SK-N-MC (cell line): ENCODE measurements around the gene TAAR1.
A peak's percentile ranks its signal among the peaks of the same experiment; 100 is the strongest.
"Not testable (repeated sequence)": the region's sequence is repeated elsewhere in the genome, so short reads cannot be mapped to it uniquely, and the experiment has no call there.

Experiments used
- DNase-seq: peaks from one replicate; pipeline ENCODE4 v3.0.0-alpha.2; 2011; ENCODE audit warnings: low read depth, low spot score
- H3K27ac ChIP-seq: fragments of 200-600 bp; sonication (generic); 2 replicates; pipeline ENCODE4 v1.5.1; 2016; ENCODE audit warnings: mixed run types
- H3K36me3 ChIP-seq: fragments of 200-600 bp; sonication (generic); 2 replicates; pipeline ENCODE4 v1.6.1; 2017; ENCODE audit warnings: antibody characterized with exemption, low read length, mixed read lengths; ENCODE audit not compliant: insufficient read depth
- H3K4me3 ChIP-seq: fragments of 200-600 bp; sonication (generic); 2 replicates; pipeline ENCODE4 v1.5.1; 2016
- H3K9ac ChIP-seq: fragments of 200-600 bp; sonication (generic); 2 replicates; pipeline ENCODE4 v1.8.0; 2017; ENCODE audit warnings: mixed run types, mixed read lengths; ENCODE audit not compliant: insufficient read length
- H3K9me3 ChIP-seq: fragments of 200-600 bp; sonication (generic); 2 replicates; pipeline ENCODE4 v1.6.1; 2017; ENCODE audit warnings: low read depth, mild to moderate bottlenecking, antibody characterized with exemption, low read length, moderate library complexity, mixed read lengths
- EZH2 ChIP-seq: fragments of 200-600 bp; sonication (generic); IDR thresholded peaks from one replicate; pipeline ENCODE4 v1.6.1; 2017; ENCODE audit warnings: antibody characterized with exemption
- FOXP2 ChIP-seq: optimal IDR thresholded peaks from 2 replicates; pipeline ENCODE3; 2011; ENCODE audit warnings: mild to moderate bottlenecking, moderate library complexity; ENCODE audit not compliant: insufficient read depth; ENCODE audit errors: extremely low read length, control extremely low read depth
- POLR2AphosphoS5 ChIP-seq: IDR thresholded peaks from 2 replicates; pipeline ENCODE4 v1.6.1; 2012; ENCODE audit warnings: mild to moderate bottlenecking, low read depth, low read length, borderline replicate concordance

The TAAR1 gene, protein sequence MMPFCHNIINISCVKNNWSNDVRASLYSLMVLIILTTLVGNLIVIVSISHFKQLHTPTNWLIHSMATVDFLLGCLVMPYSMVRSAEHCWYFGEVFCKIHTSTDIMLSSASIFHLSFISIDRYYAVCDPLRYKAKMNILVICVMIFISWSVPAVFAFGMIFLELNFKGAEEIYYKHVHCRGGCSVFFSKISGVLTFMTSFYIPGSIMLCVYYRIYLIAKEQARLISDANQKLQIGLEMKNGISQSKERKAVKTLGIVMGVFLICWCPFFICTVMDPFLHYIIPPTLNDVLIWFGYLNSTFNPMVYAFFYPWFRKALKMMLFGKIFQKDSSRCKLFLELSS

DNA sequence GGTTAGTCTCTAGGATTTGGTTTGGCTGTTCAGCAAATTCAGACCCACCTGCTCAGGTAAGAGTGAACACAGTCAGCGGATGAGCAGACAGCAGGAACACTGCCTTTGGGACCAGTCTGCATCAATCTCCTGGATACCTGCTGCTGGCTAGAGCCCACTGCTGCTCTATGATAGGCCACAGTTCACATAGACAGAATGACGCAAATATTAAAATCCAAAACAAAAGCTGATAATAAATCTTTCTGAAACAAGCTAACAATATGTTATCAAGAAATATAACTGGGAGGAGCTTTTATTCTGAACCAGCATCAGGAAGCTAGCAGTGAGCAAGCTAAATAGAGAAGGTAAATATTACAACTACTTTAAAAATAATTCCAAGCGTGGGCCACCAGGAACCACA, at the start of gene TAAR1:
TAAR1 (minus strand) TSS at position 101 of the 400 bp plus-strand sequence. CDS start 13,179 bp downstream, outside the sequence.
- no peak within 1 kb of the TSS for H3K4me3 ChIP-seq
- no peaks in the 10 kb centered on the region for H3K9me3 ChIP-seq
- peak within 1 kb of the TSS; percentile 12 for H3K9ac ChIP-seq
- TF ChIP-seq FOXP2 (no peak), EZH2 (no peak), POLR2AphosphoS5 (no peak)
- DNase-seq = no peak
- no peak within 1 kb of the TSS for H3K27ac ChIP-seq
- H3K36me3 ChIP-seq = no peaks in the 10 kb centered on the region

- DNase-seq = no peak
- Histone ChIP-seq H3K9ac (no peak overlapping the region), H3K36me3 (no peaks in the 10 kb centered on the region), H3K4me3 (no peak overlapping the region), H3K9me3 (peaks cover 4% of the 10 kb centered on the region; the same call in 1 of the 2 replicates), H3K27ac (no peak overlapping the region)
- no peak for TF ChIP-seq EZH2
- no peak for TF ChIP-seq POLR2AphosphoS5
These were observed 49.8 kb upstream of the TAAR1 start for GRCh38 chr6:132708771-132709170.

DNA sequence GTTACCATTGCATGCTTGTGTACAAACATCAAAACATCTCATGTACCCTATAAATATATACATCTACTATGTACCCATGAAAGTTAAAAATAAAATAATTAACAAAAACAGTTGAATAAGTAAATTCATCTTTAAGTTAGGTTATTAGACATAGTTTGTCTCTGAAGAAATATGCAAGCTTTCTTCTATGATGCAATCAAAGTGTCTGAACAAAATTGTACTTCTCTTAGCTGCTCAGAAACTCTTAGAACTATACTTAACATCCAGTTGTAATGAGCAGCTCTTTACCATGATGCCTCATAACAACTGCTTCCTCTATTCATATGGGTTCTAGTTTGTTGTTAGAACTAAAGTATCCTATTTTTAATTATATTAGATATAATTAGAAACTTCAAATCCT, 49.0 kb upstream of the TAAR1 start:
- no peak for DNase-seq

GRCh38 chr6:132706756-132707155, 47.8 kb upstream of the TAAR1 start:
- H3K4me3 ChIP-seq, H3K36me3 ChIP-seq, DNase-seq, H3K9me3 ChIP-seq, H3K9ac ChIP-seq, H3K27ac ChIP-seq: not testable (repeated sequence)

More for the DNA sequence above, 49.0 kb upstream of the TAAR1 start:
- H3K9ac ChIP-seq = no peak overlapping the region
- H3K9me3 ChIP-seq = peaks cover 4% of the 10 kb centered on the region; the same call in 1 of the 2 replicates
- no peak overlapping the region for H3K4me3 ChIP-seq
- TF ChIP-seq POLR2AphosphoS5 (no peak), FOXP2 (no peak), EZH2 (no peak)
- no peaks in the 10 kb centered on the region for H3K36me3 ChIP-seq
- H3K27ac ChIP-seq = no peak overlapping the region

GRCh38 chr6:132703936-132704335, 45.0 kb upstream of the TAAR1 start:
- Histone ChIP-seq H3K9me3 (peaks cover 4% of the 10 kb centered on the region; the same call in 1 of the 2 replicates), H3K27ac (no peak overlapping the region), H3K36me3 (no peaks in the 10 kb centered on the region), H3K9ac (no peak overlapping the region), H3K4me3 (no peak overlapping the region)
- TF ChIP-seq EZH2 (no peak), FOXP2 (no peak), POLR2AphosphoS5 (no peak)
- no peak for DNase-seq

GRCh38 chr6:132698608-132699007, 39.6 kb upstream of the TAAR1 start:
- Histone ChIP-seq H3K4me3 (no peak overlapping the region), H3K36me3 (no peaks in the 10 kb centered on the region), H3K27ac (no peak overlapping the region), H3K9me3 (no peaks in the 10 kb centered on the region), H3K9ac (no peak overlapping the region)
- TF ChIP-seq POLR2AphosphoS5 (no peak), FOXP2 (no peak), EZH2 (no peak)
- no peak for DNase-seq

- no peak for DNase-seq
- Histone ChIP-seq H3K36me3 (no peaks in the 10 kb centered on the region), H3K4me3 (no peak overlapping the region), H3K9me3 (no peaks in the 10 kb centered on the region), H3K9ac (no peak overlapping the region), H3K27ac (no peak overlapping the region)
- TF ChIP-seq FOXP2 (no peak), POLR2AphosphoS5 (no peak), EZH2 (no peak)
These were observed 36.8 kb upstream of the TAAR1 start for GRCh38 chr6:132695773-132696172.

- Histone ChIP-seq H3K4me3 (no peak overlapping the region), H3K9me3 (no peaks in the 10 kb centered on the region), H3K9ac (no peak overlapping the region), H3K36me3 (no peaks in the 10 kb centered on the region), H3K27ac (no peak overlapping the region)
- no peak for DNase-seq
- no peak for TF ChIP-seq POLR2AphosphoS5
- TF ChIP-seq FOXP2 = no peak
- TF ChIP-seq EZH2 = no peak
These were observed 34.5 kb upstream of the TAAR1 start for GRCh38 chr6:132693478-132693877.

- no peak for DNase-seq
- Histone ChIP-seq H3K9ac (no peak overlapping the region), H3K9me3 (no peaks in the 10 kb centered on the region), H3K36me3 (no peaks in the 10 kb centered on the region), H3K27ac (no peak overlapping the region), H3K4me3 (no peak overlapping the region)
- TF ChIP-seq FOXP2 (no peak), POLR2AphosphoS5 (no peak), EZH2 (no peak)
These were observed 31.7 kb upstream of the TAAR1 start for GRCh38 chr6:132690678-132691077.
